A549 (cell line): ENCODE results near the gene AKAP6. TPM values are rescaled to one million over a fixed set of nuclear protein-coding genes. Genes with fewer than 3 reads are reported as not detected.

Source experiments
- ATAC-seq, 2 experiments: fragments of 200-7000 bp in 1 of 2; fragments of >200 bp in 1 of 2; cut with Nextera tagmentation in 1 of 2; cut with Tn5 transposase in 1 of 2; 3 replicates each; pipeline versions ENCODE4 v1.8.0 to v1.9.1; 2018 to 2020; ENCODE audit warnings: mild to moderate bottlenecking in 1 of 2, moderate library complexity in 1 of 2
- CTCF ChIA-PET: fragments of 300-600 bp; sonication (Branson Sonifier 250); formaldehyde crosslinking; extraction: SDS; loops from one replicate; lab custom pipeline; 2021; ENCODE audit warnings: antibody characterized with exemption, inconsistent platforms; lab: Yijun Ruan, JAX
- POLR2A ChIA-PET: fragments of 350-600 bp; formaldehyde crosslinking; extraction: SDS; loops from one replicate; lab custom pipeline; 2021; ENCODE audit warnings: antibody characterized with exemption, inconsistent platforms; lab: Yijun Ruan, JAX
- DNase-seq, 2 experiments: peaks; one replicate each; pipeline versions ENCODE4 v3.0.0 to v3.0.0-alpha.2; 2011 to 2016; ENCODE audit warnings: low read depth in 1 of 2, low spot score in 1 of 2
- FAIRE-seq: peaks from 2 replicates; lab custom pipeline; 2011; peaks lifted over from hg19 to GRCh38; lab: Jason Lieb, UNC
- H3K27ac ChIP-seq, 2 experiments: fragments of >200 bp; sonication (Bioruptor Twin); formaldehyde crosslinking; 3 replicates each; pipeline ENCODE4 v1.5.1; 2016 to 2017
- H3K4me1 ChIP-seq: fragments of >200 bp; sonication (Bioruptor Twin); formaldehyde crosslinking; 3 replicates; pipeline ENCODE4 v1.6.1; 2016
- H3K4me2 ChIP-seq: fragments of >200 bp; sonication (Bioruptor Twin); formaldehyde crosslinking; 3 replicates; pipeline ENCODE4 v1.6.1; 2016
- H3K4me3 ChIP-seq: fragments of >200 bp; sonication (Bioruptor Twin); formaldehyde crosslinking; 3 replicates; pipeline ENCODE4 v1.5.1; 2016
- H3K9me3 ChIP-seq: fragments of >200 bp; sonication (Bioruptor Twin); formaldehyde crosslinking; 3 replicates; pipeline ENCODE4 v1.6.1; 2016
- EHF ChIP-seq: fragments of 250-450 bp; sonication (Bioruptor Pico); IDR thresholded peaks from 2 replicates; pipeline ENCODE4 v1.5.0; 2020; ENCODE audit warnings: mild to moderate bottlenecking
- ESRRA ChIP-seq: fragments of 150-350 bp; IDR thresholded peaks from 2 replicates; pipeline ENCODE4 v1.6.1; 2014; ENCODE audit warnings: mild to moderate bottlenecking, low read length, borderline replicate concordance
- FOSL2 ChIP-seq, 2 experiments: fragments of 450-650 bp in 1 of 2; fragments of >200 bp in 1 of 2; sonication (Bioruptor Twin) in 1 of 2; formaldehyde crosslinking; IDR thresholded peaks; 2 replicates each; pipeline versions ENCODE4 v1.5.0 to v1.6.1; 2016 to 2020; ENCODE audit warnings: mild to moderate bottlenecking in 1 of 2, moderate library complexity in 1 of 2
- HES2 ChIP-seq: fragments of >200 bp; sonication (Bioruptor Twin); formaldehyde crosslinking; IDR thresholded peaks from 2 replicates; pipeline ENCODE4 v1.6.1; 2016
- HEYL ChIP-seq: fragments of 250-450 bp; sonication (Bioruptor Pico); IDR thresholded peaks from 2 replicates; pipeline ENCODE4 v1.8.0; 2021; ENCODE audit warnings: mild to moderate bottlenecking, moderate library complexity
- HOXA7 ChIP-seq: fragments of 250-450 bp; sonication (Bioruptor Pico); IDR thresholded peaks from 2 replicates; pipeline ENCODE4 v1.5.0; 2020; ENCODE audit warnings: mild to moderate bottlenecking, moderate library complexity
- HOXB13 ChIP-seq: fragments of 250-450 bp; sonication (Bioruptor Pico); IDR thresholded peaks from 2 replicates; pipeline ENCODE4 v1.5.0; 2020; ENCODE audit warnings: low read depth, mild to moderate bottlenecking, moderate library complexity
- HOXB5 ChIP-seq: fragments of 250-450 bp; sonication (Bioruptor Pico); IDR thresholded peaks from 2 replicates; pipeline ENCODE4 v1.5.0; 2020; ENCODE audit warnings: mild to moderate bottlenecking, moderate library complexity
- JUN ChIP-seq, 2 experiments: fragments of >200 bp; sonication (Bioruptor Twin); formaldehyde crosslinking; IDR thresholded peaks; 2 replicates in 1 of 2; 3 replicates in 1 of 2; pipeline ENCODE4 v1.6.1; 2016 to 2017
- KDM1A ChIP-seq: fragments of 200-600 bp; sonication (generic); IDR thresholded peaks from 2 replicates; pipeline ENCODE4 v1.6.1; 2016; ENCODE audit warnings: low read depth, mild to moderate bottlenecking
- KDM5A ChIP-seq: fragments of 200-600 bp; sonication (generic); IDR thresholded peaks from 2 replicates; pipeline ENCODE4 v1.6.1; 2016; ENCODE audit warnings: antibody characterized with exemption, mild to moderate bottlenecking
- MAFK ChIP-seq: fragments of 450-650 bp; IDR thresholded peaks from 2 replicates; pipeline ENCODE4 v1.6.1; 2014; ENCODE audit not compliant: partially characterized antibody
- MAX ChIP-seq: IDR thresholded peaks from 2 replicates; pipeline ENCODE4 v1.6.1; 2012
- MAZ ChIP-seq: fragments of 150-350 bp; IDR thresholded peaks from 2 replicates; pipeline ENCODE4 v1.6.1; 2014; ENCODE audit warnings: antibody characterized with exemption, low read depth, low read length, borderline replicate concordance
- MYC ChIP-seq: IDR thresholded peaks from 2 replicates; pipeline ENCODE4 v1.6.1; 2012; ENCODE audit warnings: mild to moderate bottlenecking, inconsistent platforms, low read length, improper control_type of control experiment, borderline replicate concordance
- NFE2L2 ChIP-seq: fragments of 150-350 bp; conservative IDR thresholded peaks from 2 replicates; pipeline ENCODE4 v1.6.1; 2014; ENCODE audit warnings: low read length
- NPAS2 ChIP-seq: fragments of 250-450 bp; sonication (Bioruptor Pico); IDR thresholded peaks from 2 replicates; pipeline ENCODE4 v1.8.0; 2022; ENCODE audit warnings: mild to moderate bottlenecking, moderate library complexity, borderline replicate concordance
- NR3C1 ChIP-seq: fragments of >200 bp; sonication (Bioruptor Twin); formaldehyde crosslinking; IDR thresholded peaks from 3 replicates; pipeline ENCODE4 v1.6.1; 2017
- PBX3 ChIP-seq: IDR thresholded peaks from 2 replicates; pipeline ENCODE4 v1.6.1; 2012
- PHF8 ChIP-seq: fragments of 200-600 bp; sonication (generic); IDR thresholded peaks from 2 replicates; pipeline ENCODE4 v1.6.1; 2016; ENCODE audit warnings: low read depth, mild to moderate bottlenecking, antibody characterized with exemption, moderate library complexity, borderline replicate concordance
- POLR2A ChIP-seq: IDR thresholded peaks from 2 replicates; pipeline ENCODE4 v1.6.1; 2012; ENCODE audit warnings: mild to moderate bottlenecking, low read length
- POLR2AphosphoS2 ChIP-seq: conservative IDR thresholded peaks from 2 replicates; pipeline ENCODE4 v1.6.1; 2012; ENCODE audit warnings: low read length, improper control_type of control experiment, inconsistent platforms
- RAD21 ChIP-seq, 2 experiments: fragments of >200 bp in 1 of 2; sonication (Bioruptor Twin) in 1 of 2; formaldehyde crosslinking in 1 of 2; IDR thresholded peaks in 1 of 2; conservative IDR thresholded peaks in 1 of 2; 2 replicates in 1 of 2; 3 replicates in 1 of 2; pipeline ENCODE4 v1.6.1; 2012 to 2018; ENCODE audit warnings: inconsistent platforms in 1 of 2
- RARB ChIP-seq: fragments of 250-450 bp; sonication (Bioruptor Pico); IDR thresholded peaks from 2 replicates; pipeline ENCODE4 v1.8.0; 2021; ENCODE audit warnings: mild to moderate bottlenecking, moderate library complexity
- RCOR1 ChIP-seq: fragments of 150-350 bp; IDR thresholded peaks from 2 replicates; pipeline ENCODE4 v1.6.1; 2014; ENCODE audit warnings: antibody characterized with exemption, low read length, low read depth
- REST ChIP-seq: fragments of 200-600 bp; sonication (generic); IDR thresholded peaks from 2 replicates; pipeline ENCODE4 v1.6.1; 2016; ENCODE audit warnings: antibody characterized with exemption, mild to moderate bottlenecking, moderate library complexity
- RFX5 ChIP-seq: fragments of 450-650 bp; IDR thresholded peaks from 2 replicates; pipeline ENCODE4 v1.7.1; 2014; ENCODE audit warnings: antibody characterized with exemption, mild to moderate bottlenecking, moderate library complexity
- TP53 ChIP-seq: fragments of 250-450 bp; sonication (Bioruptor Pico); IDR thresholded peaks from 2 replicates; pipeline ENCODE4 v1.5.0; 2021; ENCODE audit warnings: mild to moderate bottlenecking, moderate library complexity
- ZNF302 ChIP-seq: fragments of 250-450 bp; sonication (Bioruptor Pico); IDR thresholded peaks from 2 replicates; pipeline ENCODE4 v1.9.0; 2021; ENCODE audit warnings: inconsistent platforms, mild to moderate bottlenecking, moderate library complexity
- WGBS: methylation state at CpG from one replicate; pipeline ENCODE4 v1.1.6; 2017; ENCODE audit errors: missing lambda C conversion rate; 5-methylcytosine and 5-hydroxymethylcytosine counted together
- polyA plus RNA-seq, 4 experiments: library from polyadenylated mRNA; depleted of rRNA in 3 of 4; stranded (reverse); fragments of >200 nt; fragmentation: RNase III in 1 of 4; extraction: RNeasy Plus Mini Kit Qiagen cat#74134 plus additional on column Dnase treatment in 1 of 4; gene quantifications; 2 replicates in 3 of 4; 3 replicates in 1 of 4; pipeline ENCODE4 v1.2.3, GENCODE V29; 2011 to 2017

AKAP6 gene
- polyA plus RNA-seq, 2 of the 4 experiments (the other 2 are of a cell fraction): 0.27 to 1.9 TPM

GRCh38 chr14:32476532-32476931 is 147.4 kb downstream of the AKAP6 start (continued):
- TF ChIP-seq NPAS2 (CRISPR knock-in tag): no peak
- no peak for TF ChIP-seq POLR2AphosphoS2
- TF ChIP-seq NR3C1: no peak
- no peak for TF ChIP-seq ESRRA

GRCh38 chr14:32477396-32477795 is 148.3 kb downstream of the AKAP6 start:
- POLR2A ChIA-PET: no interaction called here

GRCh38 chr14:32478050-32478449 is 149.0 kb downstream of the AKAP6 start:
- no peak for DNase-seq
- Histone ChIP-seq H3K27ac (no peak overlapping the region), H3K4me3 (no peak overlapping the region), H3K9me3 (no peaks in the 10 kb centered on the region), H3K4me2 (no peak overlapping the region), H3K4me1 (peaks cover 15% of the 10 kb centered on the region)
- ChIA-PET CTCF (interaction anchor here (1.1 to 1.8 kb wide), 3 partner anchors 8 to 82 kb away, joined by 3 to 4 read pairs (median 4); no protein-coding TSS in a partner anchor), POLR2A (no interaction called here)
- FAIRE-seq: no peak
- 83% methylated on average over 3 of the region's 3 CpGs for WGBS
- no peak for ATAC-seq
- TF ChIP-seq HOXB13 (no peak), REST (no peak), RAD21 (conservative IDR thresholded peaks at IDR 0.05 in 1 of 2, IDR thresholded peaks at IDR 0.05 in 1 of 2) (no peak), HEYL (CRISPR knock-in tag) (no peak), POLR2A (no peak), NR3C1 (no peak), NFE2L2 (no peak), PBX3 (no peak), RFX5 (no peak), MYC (no peak), HES2 (no peak), FOSL2 (IDR thresholded peaks at IDR 0.05) (no peak), FOSL2 (CRISPR knock-in tag; IDR thresholded peaks at IDR 0.05) (no peak), KDM5A (no peak)
- TF ChIP-seq, all 56 proteins: peak for 0

More at GRCh38 chr14:32477396-32477795, 148.3 kb downstream of the AKAP6 start:
- Histone ChIP-seq H3K4me3 (no peak overlapping the region), H3K4me1 (peaks cover 21% of the 10 kb centered on the region), H3K9me3 (no peaks in the 10 kb centered on the region), H3K4me2 (no peak overlapping the region), H3K27ac (no peak overlapping the region)
- 84% methylated on average over 3 of the region's 3 CpGs for WGBS
- no peak for FAIRE-seq
- CTCF ChIA-PET: interaction anchor here (1.0 to 1.8 kb wide), 4 partner anchors 8 to 83 kb away, joined by 3 to 6 read pairs (median 4); no protein-coding TSS in a partner anchor
- TF ChIP-seq MAX (no peak), HOXB5 (CRISPR knock-in tag) (no peak), PBX3 (no peak), TP53 (no peak), MAZ (no peak), KDM1A (no peak), RCOR1 (no peak), EHF (CRISPR knock-in tag) (no peak), ZNF302 (CRISPR knock-in tag) (no peak), HOXB13 (no peak), JUN (IDR thresholded peaks at IDR 0.05) (no peak), PHF8 (no peak), RARB (CRISPR knock-in tag) (no peak), MAFK (no peak), HOXA7 (CRISPR knock-in tag) (no peak)
- no peak for DNase-seq
- no peak for ATAC-seq
